HG03565 (cell line): ENCODE results near the gene NPL.

ENCODE experiments used
- ATAC-seq: cut with Tn5 transposase; IDR thresholded peaks from one replicate; pipeline ENCODE4 v1.9.1; 2021; ENCODE audit warnings: mild to moderate bottlenecking, moderate library complexity; ENCODE audit not compliant: unreplicated experiment

Gene NPL

DNA sequence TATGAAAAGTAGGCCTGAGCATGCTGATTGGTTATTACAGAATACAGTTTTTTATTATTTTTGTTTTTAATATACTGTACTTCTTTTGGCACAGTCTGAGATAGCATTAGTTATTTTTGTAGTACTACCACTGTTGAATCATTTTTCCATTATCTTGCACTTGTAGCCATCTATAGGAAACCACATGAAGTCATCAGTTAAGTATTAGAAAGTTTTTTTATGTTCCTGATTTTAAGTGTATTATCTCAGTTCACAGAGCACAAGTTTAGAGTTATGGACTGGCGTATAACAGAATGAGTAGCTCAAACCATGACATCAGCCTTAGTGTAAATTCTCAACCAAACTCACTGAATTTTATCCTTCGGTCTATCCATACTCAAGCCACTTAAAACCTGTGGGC, 72.4 kb downstream of the NPL start:
- ATAC-seq, result no peak

DNA sequence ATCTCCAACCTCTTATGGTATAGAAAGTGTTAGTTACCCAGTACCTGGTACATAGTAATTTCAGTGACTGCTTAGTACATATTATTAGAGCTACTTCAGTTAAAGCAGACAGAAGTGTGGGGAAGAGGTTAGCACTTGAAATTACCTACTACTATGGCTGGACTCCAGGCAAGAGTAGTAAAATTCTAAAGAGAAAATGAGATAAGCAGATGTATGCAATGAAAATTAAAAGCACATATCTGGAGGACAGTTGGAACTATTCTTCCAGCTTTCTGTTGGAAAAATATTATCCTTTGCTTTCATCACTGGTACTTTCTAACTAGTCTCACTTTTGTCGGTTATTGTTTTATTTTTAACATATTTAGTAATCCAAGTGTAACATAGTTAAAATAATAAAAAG, 73.3 kb downstream of the NPL start:
- ATAC-seq, result no peak

DNA sequence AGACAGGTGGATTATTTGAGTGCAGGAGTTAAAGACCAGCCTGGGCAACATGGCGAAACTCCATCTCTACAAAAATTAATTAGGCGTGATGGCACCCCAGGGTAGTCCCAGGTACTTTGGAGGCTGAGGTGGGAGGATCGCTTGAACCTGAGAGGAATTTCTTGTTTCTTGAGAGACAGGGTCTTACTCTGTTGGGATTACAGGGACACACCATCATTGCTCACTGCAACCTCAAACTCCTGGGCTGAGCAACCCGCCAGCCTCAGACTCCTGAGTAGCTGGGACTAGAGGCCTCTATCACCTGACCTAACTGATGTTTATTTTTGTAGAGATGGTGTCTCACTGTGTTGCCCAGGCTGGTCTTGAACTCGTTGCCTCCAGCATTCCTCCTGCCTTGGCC, 74.4 kb downstream of the NPL start:
- no peak for ATAC-seq

DNA sequence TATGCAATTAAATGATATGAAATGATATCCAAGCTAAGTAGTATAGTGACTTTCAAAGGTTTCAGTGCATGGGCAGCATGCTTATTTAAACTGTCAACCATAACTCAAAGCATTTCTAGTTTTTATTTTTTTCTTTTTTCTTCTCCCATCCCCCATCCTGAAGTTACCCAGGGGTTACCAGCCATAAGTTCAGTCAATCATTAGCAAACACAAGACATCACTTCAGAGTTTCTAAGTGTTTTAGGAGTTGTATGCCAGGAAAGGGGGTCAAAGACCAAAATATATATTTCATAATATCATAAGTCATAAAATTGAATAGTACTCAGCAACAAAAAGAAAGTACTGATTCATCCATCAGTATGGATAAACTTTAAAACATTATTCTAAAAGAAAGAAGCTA, 78.3 kb downstream of the NPL start:
- no peak for ATAC-seq

DNA sequence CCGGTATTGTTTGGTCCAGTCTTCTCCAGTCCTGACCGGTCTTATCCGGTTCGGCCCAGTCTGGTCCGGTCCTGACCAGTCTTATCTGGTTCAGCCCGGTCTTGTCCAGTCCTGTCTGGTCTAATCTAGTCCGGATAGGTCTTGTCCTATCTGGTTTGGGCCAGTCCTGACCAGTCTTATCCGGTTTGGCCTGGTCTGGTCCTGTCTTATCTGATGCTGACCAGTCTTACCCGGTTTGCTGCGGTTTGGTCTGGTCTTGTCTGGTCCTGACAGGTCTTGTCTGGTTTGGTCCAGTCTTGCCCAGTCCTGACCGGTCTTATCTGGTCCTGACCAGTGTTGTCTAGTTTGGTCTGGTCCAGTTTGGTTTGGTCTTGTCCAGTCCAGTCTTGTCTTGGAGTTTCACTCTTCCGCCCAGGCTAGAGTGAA, 79.7 kb downstream of the NPL start:
- no peak for ATAC-seq

DNA sequence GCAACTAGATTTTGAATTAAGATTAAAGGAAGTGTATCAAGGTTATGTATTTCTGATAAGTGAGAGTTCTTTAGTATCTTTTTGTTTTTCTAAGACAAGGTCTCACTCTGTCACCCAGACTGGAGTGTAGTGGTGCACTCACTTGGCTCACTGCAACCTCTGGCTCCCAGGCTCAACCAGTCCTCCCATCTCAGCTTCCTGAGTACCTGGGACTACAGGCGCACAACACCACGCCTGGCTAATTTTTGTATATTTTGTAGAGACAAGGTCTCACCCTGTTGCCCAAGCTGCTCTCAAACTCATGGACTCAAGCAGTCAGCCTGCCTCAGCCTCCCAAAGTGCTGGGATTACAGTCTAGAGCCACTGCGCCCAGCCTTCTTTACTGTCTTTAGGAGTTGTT, 83.3 kb downstream of the NPL start:
- no peak for ATAC-seq

DNA sequence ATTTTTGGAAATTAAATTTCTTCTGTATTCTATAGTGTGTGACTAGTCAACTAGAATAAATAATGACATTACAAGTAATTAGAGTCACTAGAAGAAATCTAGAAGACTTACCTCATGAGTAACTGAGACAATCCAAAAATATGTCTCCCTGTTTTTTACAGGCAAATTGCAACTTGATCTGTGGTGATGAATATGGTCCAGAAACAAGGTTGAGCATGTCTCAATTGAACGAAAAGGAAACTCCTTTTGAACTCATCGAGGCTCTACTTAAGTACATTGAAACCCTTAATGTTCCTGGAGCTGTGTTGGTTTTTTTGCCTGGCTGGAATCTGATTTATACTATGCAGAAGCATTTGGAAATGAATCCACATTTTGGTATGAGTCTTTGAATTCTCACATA, 86.3 kb downstream of the NPL start:
- no peak for ATAC-seq

DNA sequence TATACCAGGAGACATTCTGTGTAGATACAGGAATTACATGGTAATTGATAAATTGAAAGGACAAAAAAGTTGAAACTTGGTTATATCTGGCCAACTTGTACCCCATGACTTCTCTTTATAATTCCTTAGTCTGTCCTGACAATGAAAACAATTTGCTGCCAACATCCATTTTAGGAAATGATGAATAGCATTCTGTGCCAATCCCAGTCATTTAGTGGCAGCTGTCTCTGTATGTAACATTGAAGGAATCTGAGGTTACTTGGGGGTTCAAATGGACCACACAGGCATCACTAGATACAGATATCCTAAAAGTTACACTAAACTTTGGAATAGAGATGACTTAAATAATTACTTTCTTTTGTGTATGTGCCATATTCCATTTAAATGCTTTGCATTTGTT, 87.8 kb downstream of the NPL start:
- ATAC-seq, result no peak

DNA sequence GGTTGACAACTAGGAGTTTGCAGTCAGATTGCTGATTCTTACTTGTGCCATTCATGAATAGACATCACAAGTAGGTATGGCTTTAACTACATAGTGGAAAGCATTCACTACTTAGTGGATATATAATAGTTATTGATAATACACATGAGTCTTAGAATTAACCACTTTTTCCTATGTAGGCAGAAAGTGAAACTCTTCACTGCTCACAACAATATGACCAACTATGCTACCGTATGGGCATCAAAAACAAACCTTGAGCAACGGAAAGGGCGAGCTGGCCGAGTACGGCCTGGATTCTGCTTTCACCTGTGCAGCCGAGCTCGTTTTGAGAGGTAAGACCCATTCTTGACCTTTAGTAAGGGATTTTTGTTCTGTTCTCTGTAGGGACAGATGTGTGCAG, 88.3 kb downstream of the NPL start:
- ATAC-seq, result no peak
